Measurements from ENCODE around the gene FCN2. TPM values are rescaled to one million over a fixed set of nuclear protein-coding genes. Genes with fewer than 3 reads are reported as not detected.

The FCN2 gene
- polyA plus RNA-seq, 1 of the 3 experiments (the other 2 are of a cell fraction): not detected

DNA sequence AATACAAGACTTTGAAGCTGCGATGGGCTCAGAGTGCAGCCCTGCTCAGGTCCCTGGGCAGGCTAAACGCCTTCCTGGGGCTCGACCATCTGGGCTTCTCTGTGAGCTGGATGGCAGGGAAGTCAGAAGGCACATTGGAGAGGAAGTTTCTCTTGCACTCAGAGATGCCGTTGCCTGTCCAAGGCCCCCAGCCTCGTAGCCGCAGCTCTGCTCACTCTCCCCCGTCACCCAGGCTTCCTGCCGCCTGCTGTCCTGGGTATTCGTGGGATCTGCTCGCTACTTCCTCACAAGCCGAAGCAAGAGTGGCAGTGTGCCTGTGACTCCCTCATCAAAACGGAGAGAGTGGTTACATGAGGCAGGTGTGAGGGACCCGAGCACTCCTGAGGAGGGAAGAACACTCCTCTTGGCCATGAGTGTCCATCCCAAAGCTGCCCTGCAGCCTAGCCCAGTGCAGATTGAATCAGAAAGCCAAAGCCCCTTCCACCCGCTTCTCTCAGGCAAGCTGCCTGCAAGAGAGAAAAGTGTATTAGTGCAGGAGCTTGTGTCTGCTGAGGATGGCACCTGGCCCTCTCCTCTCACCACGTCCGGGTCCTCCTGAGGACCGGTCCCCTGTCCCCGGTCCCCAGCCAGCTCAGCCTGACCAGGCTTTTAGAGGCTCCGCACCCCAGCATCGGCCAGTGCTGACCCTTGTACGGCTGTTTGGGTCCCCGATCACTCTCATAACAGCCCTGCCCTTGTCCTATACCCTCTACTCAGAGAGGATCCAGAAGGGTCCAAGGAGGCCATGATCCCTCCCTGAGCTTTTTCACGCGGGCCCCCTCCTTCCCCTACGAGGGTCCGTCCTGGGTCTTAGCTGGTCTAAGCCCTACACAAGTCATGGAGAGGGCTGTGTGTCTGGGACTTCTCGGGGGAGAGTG lies 7.3 kb downstream of the FCN2 start (continued):
- TF ChIP-seq, protein P1, sequence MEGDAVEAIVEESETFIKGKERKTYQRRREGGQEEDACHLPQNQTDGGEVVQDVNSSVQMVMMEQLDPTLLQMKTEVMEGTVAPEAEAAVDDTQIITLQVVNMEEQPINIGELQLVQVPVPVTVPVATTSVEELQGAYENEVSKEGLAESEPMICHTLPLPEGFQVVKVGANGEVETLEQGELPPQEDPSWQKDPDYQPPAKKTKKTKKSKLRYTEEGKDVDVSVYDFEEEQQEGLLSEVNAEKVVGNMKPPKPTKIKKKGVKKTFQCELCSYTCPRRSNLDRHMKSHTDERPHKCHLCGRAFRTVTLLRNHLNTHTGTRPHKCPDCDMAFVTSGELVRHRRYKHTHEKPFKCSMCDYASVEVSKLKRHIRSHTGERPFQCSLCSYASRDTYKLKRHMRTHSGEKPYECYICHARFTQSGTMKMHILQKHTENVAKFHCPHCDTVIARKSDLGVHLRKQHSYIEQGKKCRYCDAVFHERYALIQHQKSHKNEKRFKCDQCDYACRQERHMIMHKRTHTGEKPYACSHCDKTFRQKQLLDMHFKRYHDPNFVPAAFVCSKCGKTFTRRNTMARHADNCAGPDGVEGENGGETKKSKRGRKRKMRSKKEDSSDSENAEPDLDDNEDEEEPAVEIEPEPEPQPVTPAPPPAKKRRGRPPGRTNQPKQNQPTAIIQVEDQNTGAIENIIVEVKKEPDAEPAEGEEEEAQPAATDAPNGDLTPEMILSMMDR (IDR thresholded peaks at IDR 0.05): no peak
- no peak for TF ChIP-seq MEF2A (IDR thresholded peaks at IDR 0.05; ENCODE audit: borderline replicate concordance, low read depth)

DNA sequence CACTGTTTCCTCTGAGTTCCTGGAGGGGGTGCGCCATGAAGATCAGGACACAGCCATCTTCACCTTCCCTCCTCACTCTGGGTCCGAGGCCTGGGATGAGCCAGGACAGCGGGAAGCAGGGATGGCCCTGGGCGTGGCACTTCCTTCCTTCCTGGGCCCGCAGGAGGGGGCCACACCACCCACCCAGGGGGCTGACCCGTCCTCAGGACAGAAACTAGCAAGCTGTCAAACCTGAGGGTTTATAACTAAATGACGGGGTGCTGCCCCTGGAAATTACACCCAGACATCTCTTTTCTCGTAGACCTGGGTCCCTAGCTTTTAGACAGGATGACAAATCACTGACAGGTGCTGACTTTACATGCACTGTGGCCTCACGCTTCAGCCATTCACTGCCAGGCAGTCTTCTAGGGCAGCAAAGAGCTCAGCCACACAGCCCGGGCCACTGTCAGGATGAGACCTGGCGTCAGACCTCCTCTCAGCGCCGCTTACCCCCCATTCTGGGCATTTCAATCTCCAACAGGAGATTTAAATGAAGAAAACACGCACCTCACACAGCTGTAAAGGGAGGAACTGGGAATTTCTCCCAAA lies 8.1 kb downstream of the FCN2 start:
- H3K27me3 ChIP-seq (ENCODE audit: insufficient read depth): peaks cover 7% of the 10 kb centered on the region; the same call in 1 of the 2 replicates
- no peak overlapping the region for H3K4me2 ChIP-seq
- 68% methylated on average over 12 of the region's 14 CpGs for WGBS (ENCODE audit: low lambda C conversion rate)
- no peaks in the 10 kb centered on the region for H3K4me1 ChIP-seq (ENCODE audit: control insufficient read depth in 1 of 2, insufficient read depth in 2 of 2, low read depth in 1 of 2, low read length in 1 of 2)
- TF ChIP-seq, protein P2, sequence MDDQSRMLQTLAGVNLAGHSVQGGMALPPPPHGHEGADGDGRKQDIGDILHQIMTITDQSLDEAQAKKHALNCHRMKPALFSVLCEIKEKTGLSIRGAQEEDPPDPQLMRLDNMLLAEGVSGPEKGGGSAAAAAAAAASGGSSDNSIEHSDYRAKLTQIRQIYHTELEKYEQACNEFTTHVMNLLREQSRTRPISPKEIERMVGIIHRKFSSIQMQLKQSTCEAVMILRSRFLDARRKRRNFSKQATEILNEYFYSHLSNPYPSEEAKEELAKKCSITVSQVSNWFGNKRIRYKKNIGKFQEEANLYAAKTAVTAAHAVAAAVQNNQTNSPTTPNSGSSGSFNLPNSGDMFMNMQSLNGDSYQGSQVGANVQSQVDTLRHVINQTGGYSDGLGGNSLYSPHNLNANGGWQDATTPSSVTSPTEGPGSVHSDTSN (IDR thresholded peaks at IDR 0.05): no peak
- TF ChIP-seq TCF12 (IDR thresholded peaks at IDR 0.05) (no peak), NRF1 (IDR thresholded peaks at IDR 0.05; ENCODE audit: low read depth, low read length) (no peak), NFIC (IDR thresholded peaks at IDR 0.05; ENCODE audit: borderline replicate concordance) (no peak), FOSL2 (IDR thresholded peaks at IDR 0.05; ENCODE audit: borderline replicate concordance, low read depth) (no peak), CHD2 (IDR thresholded peaks at IDR 0.05; ENCODE audit: low read length, partially characterized antibody) (no peak)
- TF ChIP-seq, protein P3, sequence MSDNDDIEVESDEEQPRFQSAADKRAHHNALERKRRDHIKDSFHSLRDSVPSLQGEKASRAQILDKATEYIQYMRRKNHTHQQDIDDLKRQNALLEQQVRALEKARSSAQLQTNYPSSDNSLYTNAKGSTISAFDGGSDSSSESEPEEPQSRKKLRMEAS (IDR thresholded peaks at IDR 0.05; ENCODE audit: low read depth): no peak
- TF ChIP-seq, protein P1 (IDR thresholded peaks at IDR 0.05): no peak
- H4K20me1 ChIP-seq (ENCODE audit: insufficient read depth): no peaks in the 10 kb centered on the region
- H3K9ac ChIP-seq: no peak overlapping the region
- no peak overlapping the region for H3K4me3 ChIP-seq (ENCODE audit: low read depth in 2 of 2, low read length in 1 of 2)
- no peaks in the 10 kb centered on the region for H3K9me3 ChIP-seq
- H3K9me2 ChIP-seq: no peaks in the 10 kb centered on the region
- no peaks in the 10 kb centered on the region for H3F3A ChIP-seq (replicated peaks; ENCODE audit: insufficient read depth)
- DNase-seq: no peak
- ChIA-PET CTCF (interaction anchor here (1.3 kb wide), 1 partner anchor 118 kb away, joined by 4 read pairs; no protein-coding TSS in a partner anchor), POLR2A (no interaction called here)
- H2AFZ ChIP-seq (ENCODE audit: low read depth): no peak overlapping the region
- no peak overlapping the region for H3K27ac ChIP-seq (ENCODE audit: low read depth in 2 of 2, low read length in 1 of 2)
- no peaks in the 10 kb centered on the region for H3K79me2 ChIP-seq (ENCODE audit: insufficient read depth)
- no peaks in the 10 kb centered on the region for H3K36me3 ChIP-seq (replicated peaks in 1 of 2; ENCODE audit: control insufficient read depth in 1 of 2, insufficient read depth in 2 of 2, low read length in 1 of 2)
